Measurements from ENCODE around the gene RNF224. TPM values are rescaled to one million over a fixed set of nuclear protein-coding genes. Genes with fewer than 3 reads are reported as not detected.
A peak's percentile ranks its signal among the peaks of the same experiment; 100 is the strongest.

Gene RNF224
- total RNA-seq, 2 experiments from 2014 or later, result 0.14 TPM; not detected in 1

DNA sequence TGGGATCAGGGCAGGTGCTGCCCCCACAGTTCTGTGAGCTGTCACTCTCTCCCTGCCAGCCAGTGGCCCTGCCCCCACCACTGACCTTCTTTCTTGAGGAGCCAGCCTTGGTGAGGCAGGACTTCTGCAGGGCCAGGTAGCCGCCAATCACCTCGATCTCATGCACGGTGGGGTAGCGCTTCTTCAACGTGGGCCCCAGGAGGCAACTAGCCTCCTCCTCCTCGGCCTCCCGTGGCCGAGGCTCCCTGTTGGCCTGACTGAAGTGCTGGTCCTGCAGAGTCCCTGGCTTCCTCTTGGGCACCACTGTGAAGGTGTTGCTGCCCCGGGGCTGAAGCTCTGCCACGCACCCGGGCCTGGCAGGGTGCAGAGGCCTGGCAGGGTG is 28.4 kb upstream of the RNF224 start:
- Histone ChIP-seq H3K27me3 (ENCODE audit: control insufficient read depth in 1 of 2, insufficient read depth in 2 of 2, low read length in 2 of 2) (no peaks in the 10 kb centered on the region), H3K4me3 (ENCODE audit: low read length) (no peak overlapping the region), H3K9me3 (ENCODE audit: control insufficient read depth in 1 of 2, insufficient read depth in 1 of 2, low read length in 2 of 2) (peaks cover 0 to 6% of the 10 kb centered on the region in 2 experiments), H3K27ac (ENCODE audit: low read depth in 1 of 2, low read length in 2 of 2) (no peak overlapping the region), H3K4me1 (ENCODE audit: insufficient read depth, low read length) (peaks cover 35% of the 10 kb centered on the region), H3K36me3 (ENCODE audit: insufficient read depth, low read length) (no peaks in the 10 kb centered on the region)
- H3K4me3 Mint-ChIP-seq, result peak overlapping the region; percentile 51
- no peaks in the 10 kb centered on the region for H3K9me3 Mint-ChIP-seq
- peaks cover 10% of the 10 kb centered on the region for H3K4me1 Mint-ChIP-seq (ENCODE audit: low read depth)
- TF ChIP-seq, protein P1, sequence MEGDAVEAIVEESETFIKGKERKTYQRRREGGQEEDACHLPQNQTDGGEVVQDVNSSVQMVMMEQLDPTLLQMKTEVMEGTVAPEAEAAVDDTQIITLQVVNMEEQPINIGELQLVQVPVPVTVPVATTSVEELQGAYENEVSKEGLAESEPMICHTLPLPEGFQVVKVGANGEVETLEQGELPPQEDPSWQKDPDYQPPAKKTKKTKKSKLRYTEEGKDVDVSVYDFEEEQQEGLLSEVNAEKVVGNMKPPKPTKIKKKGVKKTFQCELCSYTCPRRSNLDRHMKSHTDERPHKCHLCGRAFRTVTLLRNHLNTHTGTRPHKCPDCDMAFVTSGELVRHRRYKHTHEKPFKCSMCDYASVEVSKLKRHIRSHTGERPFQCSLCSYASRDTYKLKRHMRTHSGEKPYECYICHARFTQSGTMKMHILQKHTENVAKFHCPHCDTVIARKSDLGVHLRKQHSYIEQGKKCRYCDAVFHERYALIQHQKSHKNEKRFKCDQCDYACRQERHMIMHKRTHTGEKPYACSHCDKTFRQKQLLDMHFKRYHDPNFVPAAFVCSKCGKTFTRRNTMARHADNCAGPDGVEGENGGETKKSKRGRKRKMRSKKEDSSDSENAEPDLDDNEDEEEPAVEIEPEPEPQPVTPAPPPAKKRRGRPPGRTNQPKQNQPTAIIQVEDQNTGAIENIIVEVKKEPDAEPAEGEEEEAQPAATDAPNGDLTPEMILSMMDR (IDR thresholded peaks at IDR 0.05), result no peak
- ATAC-seq (ENCODE audit: poor library complexity), result no peak
- intact Hi-C loops (cut with DNase I, micrococcal nuclease), result loop anchor here in 1 of 2 experiments (1.0 kb wide), 1 partner anchor 10 kb away; no protein-coding TSS in a partner anchor
- no peaks in the 10 kb centered on the region for H3K36me3 Mint-ChIP-seq (ENCODE audit: low read depth)
- CTCF ChIA-PET, result no interaction called here
- no peak for DNase-seq
- no peak overlapping the region for H3K27ac Mint-ChIP-seq
- H3K27me3 Mint-ChIP-seq, result no peaks in the 10 kb centered on the region
- POLR2A ChIA-PET, result interaction anchor here (1.1 kb wide), 1 partner anchor 10 kb away, joined by 5 read pairs; the partner anchor contains the start of genes ANAPC2 and SSNA1

DNA sequence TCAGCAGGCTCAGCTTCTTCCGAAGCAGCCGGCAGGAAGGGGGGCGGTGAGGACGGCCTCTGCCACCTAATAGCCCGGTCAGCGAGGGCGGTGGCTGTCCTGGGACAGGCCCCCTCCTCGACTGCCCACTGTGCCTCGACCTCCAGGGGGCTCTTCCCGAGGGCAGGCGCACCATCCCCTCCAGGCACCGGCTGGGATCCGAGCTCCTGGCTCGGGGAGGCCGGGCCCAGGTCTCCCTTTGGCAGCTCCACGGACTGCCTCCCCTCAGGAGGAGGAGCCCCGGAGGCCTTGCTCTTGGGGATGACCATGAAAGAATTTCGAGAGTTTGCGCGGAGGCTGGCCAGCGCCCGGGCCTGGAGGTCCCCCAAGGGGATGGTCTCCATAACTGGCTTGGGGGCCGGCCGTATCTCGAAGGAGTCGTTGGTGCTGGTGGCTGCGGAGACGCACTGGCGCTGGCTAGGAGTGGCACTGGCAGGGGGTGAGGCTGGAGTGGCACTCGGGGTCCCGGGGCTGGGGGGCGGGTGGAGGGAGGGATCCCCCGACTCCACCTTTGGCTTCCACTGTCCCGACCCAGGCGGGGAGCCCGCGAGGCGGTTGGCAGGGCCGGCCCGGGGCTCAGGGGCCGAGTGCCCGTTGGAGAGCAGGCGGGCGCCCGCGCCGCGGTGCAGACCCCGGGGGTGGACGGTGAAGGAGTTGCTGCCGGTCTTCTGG is 27.7 kb upstream of the RNF224 start:
- POLR2A ChIA-PET, result interaction anchor here (1.1 to 1.7 kb wide), 2 partner anchors 11 kb away, joined by 5 to 39 read pairs; partner anchors contain the start of genes ANAPC2 and SSNA1
- intact Hi-C loops (cut with DNase I, micrococcal nuclease), result loop anchor here in 1 of 2 experiments (2.0 kb wide), 1 partner anchor 23 kb away; the partner anchor contains the start of gene RNF208

More for the DNA sequence above, 27.7 kb upstream of the RNF224 start:
- Histone ChIP-seq H3K4me1 (ENCODE audit: insufficient read depth, low read length) (peaks cover 42% of the 10 kb centered on the region), H3K36me3 (ENCODE audit: insufficient read depth, low read length) (peaks cover 2% of the 10 kb centered on the region), H3K27me3 (ENCODE audit: control insufficient read depth in 1 of 2, insufficient read depth in 2 of 2, low read length in 2 of 2) (no peaks in the 10 kb centered on the region), H3K9me3 (ENCODE audit: control insufficient read depth in 1 of 2, insufficient read depth in 1 of 2, low read length in 2 of 2) (peaks cover 0 to 6% of the 10 kb centered on the region in 2 experiments), H3K4me3 (ENCODE audit: low read length) (no peak overlapping the region), H3K27ac (ENCODE audit: low read depth in 1 of 2, low read length in 2 of 2) (no peak overlapping the region)
- peak overlapping the region; percentile 86 for H3K4me3 Mint-ChIP-seq
- no peaks in the 10 kb centered on the region for H3K36me3 Mint-ChIP-seq (ENCODE audit: low read depth)
- H3K27ac Mint-ChIP-seq, result no peak overlapping the region
- TF ChIP-seq, protein P1 (IDR thresholded peaks at IDR 0.05), result no peak
- CTCF ChIA-PET, result no interaction called here
- no peaks in the 10 kb centered on the region for H3K27me3 Mint-ChIP-seq
- peaks cover 17% of the 10 kb centered on the region for H3K4me1 Mint-ChIP-seq (ENCODE audit: low read depth)
- no peaks in the 10 kb centered on the region for H3K9me3 Mint-ChIP-seq
- DNase-seq, result no peak
- ATAC-seq (ENCODE audit: poor library complexity), result no peak
